ENCODE data around the gene INTS1. TPM values are rescaled to one million over a fixed set of nuclear protein-coding genes. Genes with fewer than 3 reads are reported as not detected.

Gene INTS1
- total RNA-seq, 4 donors from 2014 or later, result 33.1 to 80.3 (median 48.0) TPM

- Histone ChIP-seq H3K4me3 (no peak overlapping the region), H3K36me3 (peaks cover 35 to 66% (median 62%) of the 10 kb centered on the region in 4 donors), H3K9me3 (no peaks in the 10 kb centered on the region), H3K27me3 (no peaks in the 10 kb centered on the region), H3K27ac (replicated peaks in 1 of 4) (no peak overlapping the region), H3K4me1 (peaks cover 19 to 32% (median 23%) of the 10 kb centered on the region in 4 donors)
- WGBS, result 90% methylated on average over 21 of the region's 21 CpGs
- no peak for DNase-seq (ENCODE audit: extremely low spot score)
- intact Hi-C loops (cut with DNase I), result no loop called here
- TF ChIP-seq POLR2A (IDR thresholded peaks at IDR 0.05; ENCODE audit: low read depth) (no peak), POLR2AphosphoS5 (IDR thresholded peaks at IDR 0.05) (no peak), EP300 (IDR thresholded peaks at IDR 0.05) (no peak), CTCF (IDR thresholded peaks at IDR 0.05) (no peak)
These were observed 38.1 kb upstream of the INTS1 start for GRCh38 chr7:1542329-1542728.

GRCh38 chr7:1541431-1542162 lies 37.4 kb upstream of the INTS1 start:
- H3K27me3 ChIP-seq, result no peaks in the 10 kb centered on the region
- intact Hi-C loops (cut with DNase I), result no loop called here
- H3K27ac ChIP-seq (replicated peaks in 1 of 4), result no peak overlapping the region
- no peak overlapping the region for H3K4me3 ChIP-seq
- H3K9me3 ChIP-seq, result no peaks in the 10 kb centered on the region
- DNase-seq (ENCODE audit: extremely low spot score), result no peak
- TF ChIP-seq CTCF (IDR thresholded peaks at IDR 0.05), result no peak
- TF ChIP-seq POLR2A (IDR thresholded peaks at IDR 0.05; ENCODE audit: low read depth), result no peak
- TF ChIP-seq POLR2AphosphoS5 (IDR thresholded peaks at IDR 0.05), result no peak
- TF ChIP-seq EP300 (IDR thresholded peaks at IDR 0.05), result no peak
- H3K4me1 ChIP-seq, result peaks cover 24 to 37% (median 27%) of the 10 kb centered on the region in 4 donors
- 89% methylated on average over 20 of the region's 33 CpGs for WGBS
- peaks cover 35 to 66% (median 63%) of the 10 kb centered on the region in 4 donors for H3K36me3 ChIP-seq

DNA sequence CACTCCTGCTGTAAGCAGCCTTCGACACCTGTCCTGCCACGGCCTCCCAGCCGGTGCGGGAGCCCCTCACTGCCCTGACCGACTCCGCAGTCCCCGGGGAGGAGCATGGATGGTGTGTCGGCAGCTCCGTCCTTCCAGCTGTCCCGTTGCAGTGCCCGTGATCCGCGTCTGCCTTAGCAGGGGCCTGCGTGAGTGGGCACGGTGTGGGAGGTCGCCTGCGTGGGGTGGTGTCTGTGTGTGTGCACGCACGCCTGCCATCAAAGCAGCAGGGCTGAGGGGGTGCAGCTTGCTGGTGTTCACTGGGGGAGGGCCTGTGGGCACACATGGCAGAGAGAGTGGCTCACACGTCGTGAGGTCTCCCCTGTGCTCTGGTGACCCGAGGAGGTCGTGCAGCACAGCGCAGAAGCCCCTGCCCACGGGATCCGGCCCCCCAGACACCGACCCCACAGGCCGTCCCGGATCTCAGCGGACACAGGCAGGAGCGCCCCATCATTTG lies 36.6 kb upstream of the INTS1 start:
- Histone ChIP-seq H3K4me3 (no peak overlapping the region), H3K9me3 (no peaks in the 10 kb centered on the region), H3K27ac (replicated peaks in 1 of 4) (no peak overlapping the region), H3K27me3 (no peaks in the 10 kb centered on the region), H3K4me1 (peaks cover 28 to 41% (median 35%) of the 10 kb centered on the region in 4 donors), H3K36me3 (peaks cover 35 to 71% (median 64%) of the 10 kb centered on the region in 4 donors)
- TF ChIP-seq CTCF (IDR thresholded peaks at IDR 0.05) (no peak), POLR2A (IDR thresholded peaks at IDR 0.05; ENCODE audit: low read depth) (no peak), POLR2AphosphoS5 (IDR thresholded peaks at IDR 0.05) (no peak), EP300 (IDR thresholded peaks at IDR 0.05) (no peak)
- WGBS, result 87% methylated on average over 22 of the region's 31 CpGs
- intact Hi-C loops (cut with DNase I), result no loop called here
- no peak for DNase-seq (ENCODE audit: extremely low spot score)

- TF ChIP-seq POLR2AphosphoS5 (IDR thresholded peaks at IDR 0.05) (no peak), CTCF (IDR thresholded peaks at IDR 0.05) (no peak), EP300 (IDR thresholded peaks at IDR 0.05) (no peak), POLR2A (IDR thresholded peaks at IDR 0.05; ENCODE audit: low read depth) (no peak)
- peak overlapping the region in 2 of 4 donors; percentile 97 to 99 for H3K27ac ChIP-seq (replicated peaks in 1 of 4)
These were observed 35.9 kb upstream of the INTS1 start for GRCh38 chr7:1539882-1540775.

More at GRCh38 chr7:1539882-1540775, 35.9 kb upstream of the INTS1 start:
- Histone ChIP-seq H3K9me3 (no peaks in the 10 kb centered on the region), H3K4me3 (no peak overlapping the region), H3K27me3 (no peaks in the 10 kb centered on the region), H3K36me3 (peaks cover 35 to 77% (median 67%) of the 10 kb centered on the region in 4 donors), H3K4me1 (peaks cover 29 to 44% (median 39%) of the 10 kb centered on the region in 4 donors)
- intact Hi-C loops (cut with DNase I), result no loop called here
- DNase-seq (ENCODE audit: extremely low spot score), result no peak
- 98% methylated on average over 25 of the region's 73 CpGs for WGBS
